Measurements from ENCODE around the gene IKBKE. TPM values are rescaled to one million over a fixed set of nuclear protein-coding genes. Genes with fewer than 3 reads are reported as not detected.

The IKBKE gene
- total RNA-seq, 1 experiment from 2014 or later = 6.6 TPM

DNA sequence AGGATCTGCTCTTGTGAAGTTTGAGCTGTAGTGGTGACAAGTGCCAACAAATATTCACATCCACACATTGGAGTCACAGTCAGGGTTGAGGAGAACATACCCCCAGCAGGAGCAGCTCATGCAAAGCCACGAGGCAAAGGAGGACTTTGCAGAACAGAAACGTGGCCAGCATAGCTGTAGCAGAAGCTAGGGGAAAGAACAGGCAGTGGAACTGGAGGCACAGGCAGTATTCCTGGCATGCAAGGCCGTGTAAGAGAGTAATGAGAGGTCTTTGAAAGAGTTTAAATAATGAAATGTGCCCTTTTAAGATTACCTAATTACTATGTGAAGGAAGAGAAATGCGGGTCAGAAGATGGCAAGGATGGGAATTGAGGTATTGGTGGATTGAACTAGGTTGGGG lies 40.9 kb upstream of the IKBKE start:
- no peaks in the 10 kb centered on the region for H3K27me3 ChIP-seq (ENCODE audit: insufficient read depth, low read length)
- no CpG with 5 or more reads among the region's 4 CpGs for WGBS (ENCODE audit: extremely low coverage, insufficient read length, low lambda C conversion rate)
- no peak overlapping the region for H3K4ac ChIP-seq (ENCODE audit: low read depth, low read length)
- no peaks in the 10 kb centered on the region for H3K9me3 ChIP-seq (ENCODE audit: control insufficient read depth, low read depth, low read length)
- no peak overlapping the region for H2BK5ac ChIP-seq (ENCODE audit: insufficient read length, low read length)
- no peaks in the 10 kb centered on the region for H4K20me1 ChIP-seq (ENCODE audit: control insufficient read depth, insufficient read depth, insufficient read length)
- TF ChIP-seq, protein P1, sequence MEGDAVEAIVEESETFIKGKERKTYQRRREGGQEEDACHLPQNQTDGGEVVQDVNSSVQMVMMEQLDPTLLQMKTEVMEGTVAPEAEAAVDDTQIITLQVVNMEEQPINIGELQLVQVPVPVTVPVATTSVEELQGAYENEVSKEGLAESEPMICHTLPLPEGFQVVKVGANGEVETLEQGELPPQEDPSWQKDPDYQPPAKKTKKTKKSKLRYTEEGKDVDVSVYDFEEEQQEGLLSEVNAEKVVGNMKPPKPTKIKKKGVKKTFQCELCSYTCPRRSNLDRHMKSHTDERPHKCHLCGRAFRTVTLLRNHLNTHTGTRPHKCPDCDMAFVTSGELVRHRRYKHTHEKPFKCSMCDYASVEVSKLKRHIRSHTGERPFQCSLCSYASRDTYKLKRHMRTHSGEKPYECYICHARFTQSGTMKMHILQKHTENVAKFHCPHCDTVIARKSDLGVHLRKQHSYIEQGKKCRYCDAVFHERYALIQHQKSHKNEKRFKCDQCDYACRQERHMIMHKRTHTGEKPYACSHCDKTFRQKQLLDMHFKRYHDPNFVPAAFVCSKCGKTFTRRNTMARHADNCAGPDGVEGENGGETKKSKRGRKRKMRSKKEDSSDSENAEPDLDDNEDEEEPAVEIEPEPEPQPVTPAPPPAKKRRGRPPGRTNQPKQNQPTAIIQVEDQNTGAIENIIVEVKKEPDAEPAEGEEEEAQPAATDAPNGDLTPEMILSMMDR (conservative IDR thresholded peaks at IDR 0.05) = no peak
- no peak for DNase-seq
- H3K56ac ChIP-seq (ENCODE audit: insufficient read length, low read depth, low read length) = no peak overlapping the region
- H3K4me1 ChIP-seq (ENCODE audit: insufficient read depth, low read length) = no peaks in the 10 kb centered on the region
- H3K27ac ChIP-seq (ENCODE audit: insufficient read length, low read depth, low read length) = no peak overlapping the region
- no peaks in the 10 kb centered on the region for H3K27me3 Mint-ChIP-seq (ENCODE audit: low read depth)
- no peak overlapping the region for H2BK20ac ChIP-seq (ENCODE audit: low read depth, low read length, poor library complexity, severe bottlenecking)
- no peaks in the 10 kb centered on the region for H3K23me2 ChIP-seq (ENCODE audit: insufficient read length, low read depth, low read length, poor library complexity, severe bottlenecking)
- H3K4me2 ChIP-seq (ENCODE audit: insufficient read depth, insufficient read length, low read length) = no peak overlapping the region
- H3K23ac ChIP-seq (ENCODE audit: insufficient read length, low read depth, low read length) = no peak overlapping the region
- no peak overlapping the region for H2BK12ac ChIP-seq (ENCODE audit: insufficient read length, low read depth, low read length)
- no peak overlapping the region for H2BK15ac ChIP-seq (ENCODE audit: low read depth, low read length)
- H4K5ac ChIP-seq (ENCODE audit: insufficient read length, low read depth, low read length) = no peak overlapping the region
- no peak overlapping the region for H2AFZ ChIP-seq (ENCODE audit: low read length)
- H3K9ac ChIP-seq (ENCODE audit: extremely low read depth, insufficient read length, low read length) = no peak overlapping the region
- H2AK5ac ChIP-seq (ENCODE audit: insufficient read length, low read length) = no peak overlapping the region
- H3K4me1 Mint-ChIP-seq = no peaks in the 10 kb centered on the region
- H2BK120ac ChIP-seq (ENCODE audit: low read depth, low read length, poor library complexity, severe bottlenecking) = no peak overlapping the region
- no peak overlapping the region for H4K91ac ChIP-seq (ENCODE audit: insufficient read length, low read depth, low read length)
- no peak overlapping the region for H4K8ac ChIP-seq (replicated peaks; ENCODE audit: insufficient read length, low read depth, low read length)
- H3K9me3 Mint-ChIP-seq = no peaks in the 10 kb centered on the region
- H3K14ac ChIP-seq (ENCODE audit: insufficient read depth, low read length) = no peak overlapping the region
- no peak overlapping the region; a peak in 1 of 7 replicates for H3K27ac Mint-ChIP-seq
- no peak overlapping the region for H3K4me3 Mint-ChIP-seq
- H3K79me2 ChIP-seq (ENCODE audit: insufficient read depth, low read length) = no peaks in the 10 kb centered on the region
- no peak overlapping the region for H3K18ac ChIP-seq (ENCODE audit: insufficient read length, low read depth, low read length)
- no peaks in the 10 kb centered on the region for H3K79me1 ChIP-seq (ENCODE audit: insufficient read depth, low read depth, low read length, poor library complexity, severe bottlenecking)
- H3T11ph ChIP-seq (ENCODE audit: low read length) = no peak overlapping the region
- peaks cover 2 to 13% (median 4%) of the 10 kb centered on the region in 3 experiments; a peak in 5 of 7 replicates for H3K36me3 Mint-ChIP-seq (ENCODE audit: insufficient read depth in 1 of 3, low read depth in 3 of 3)

Data from H9 (cell line).